Suppressor macrophage treated with lipopolysaccharide for 4 hours (primary cell): ENCODE data around the gene PSEN1.

ENCODE experiments used
- DNase-seq: peaks from one replicate; pipeline ENCODE4 v3.0.0-alpha.2; 2020

The PSEN1 gene

DNA sequence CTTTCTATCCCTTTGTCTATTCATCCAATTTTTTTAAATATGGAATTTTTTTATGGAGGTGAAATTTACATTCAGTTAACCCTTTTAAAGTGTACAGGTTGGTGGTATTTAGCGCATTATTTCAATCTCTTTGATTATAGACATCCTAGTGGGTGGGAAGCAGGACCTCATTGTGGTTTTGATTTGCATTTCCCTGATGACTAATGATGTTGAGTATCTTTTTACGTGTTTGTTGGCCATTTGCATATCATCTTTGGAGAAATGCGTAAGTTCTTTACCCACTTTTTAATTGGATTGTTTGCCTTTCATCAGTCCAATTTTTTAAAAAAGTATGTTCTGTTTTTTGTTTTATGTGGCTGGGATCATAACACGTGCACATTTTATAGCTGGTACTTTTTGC lies 121.8 kb downstream of the PSEN1 start:
- no peak for DNase-seq

DNA sequence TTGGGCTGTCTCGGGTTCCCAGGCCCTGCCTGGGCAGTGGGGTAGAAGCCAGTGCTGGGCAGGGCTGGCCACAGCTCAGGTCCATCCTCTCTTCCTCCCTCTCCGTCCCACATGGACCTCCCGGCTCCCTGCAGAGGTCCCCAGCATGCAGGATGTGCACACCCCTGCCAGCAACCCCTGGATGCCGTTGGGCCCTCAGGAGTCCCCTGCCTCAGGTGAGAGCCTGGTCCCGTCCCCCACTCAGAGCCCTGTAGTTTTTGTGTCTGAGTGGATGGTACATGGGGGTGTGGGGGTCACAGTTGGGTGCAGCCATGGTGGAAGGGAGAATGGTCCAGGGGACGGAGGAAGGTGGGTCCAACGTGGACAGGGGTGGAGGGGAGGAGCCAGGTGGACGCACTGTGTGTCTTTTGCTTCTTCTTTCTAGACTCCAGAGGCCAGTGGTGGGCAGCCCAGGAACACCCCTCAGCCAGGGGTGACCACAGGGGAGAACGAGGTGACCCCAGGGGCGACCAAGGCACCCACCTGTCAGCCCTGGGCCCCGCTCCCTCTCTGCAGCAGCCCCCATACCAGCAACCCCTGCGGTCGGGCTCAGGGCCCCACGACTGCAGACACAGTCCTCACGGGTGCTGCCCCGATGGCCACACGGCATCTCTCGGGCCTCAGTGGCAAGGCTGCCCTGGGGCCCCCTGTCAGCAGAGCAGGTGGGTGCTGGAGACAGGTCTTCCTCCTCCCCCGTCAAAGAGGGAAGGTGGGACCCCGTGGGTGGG lies 122.7 kb downstream of the PSEN1 start:
- DNase-seq: no peak

DNA sequence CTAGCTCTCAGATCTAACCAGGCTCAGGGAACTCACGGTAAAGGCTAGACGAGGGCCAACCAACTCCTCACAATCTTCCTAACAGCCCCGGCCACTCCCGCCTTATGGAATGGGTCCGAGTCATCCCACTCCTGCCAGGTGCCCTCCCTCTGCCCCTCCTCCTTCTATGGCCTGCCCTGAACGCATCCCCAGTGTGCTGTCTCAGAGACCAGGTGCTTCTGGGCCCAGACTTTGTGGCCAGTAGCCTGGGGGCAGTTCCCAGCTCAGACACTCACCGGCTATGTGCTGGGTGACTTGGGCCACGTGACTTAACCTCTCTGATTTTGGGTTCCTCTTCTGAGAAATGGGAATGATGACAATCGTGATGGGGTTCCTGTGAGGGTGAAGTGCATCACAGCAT lies 123.5 kb downstream of the PSEN1 start:
- DNase-seq: no peak

DNA sequence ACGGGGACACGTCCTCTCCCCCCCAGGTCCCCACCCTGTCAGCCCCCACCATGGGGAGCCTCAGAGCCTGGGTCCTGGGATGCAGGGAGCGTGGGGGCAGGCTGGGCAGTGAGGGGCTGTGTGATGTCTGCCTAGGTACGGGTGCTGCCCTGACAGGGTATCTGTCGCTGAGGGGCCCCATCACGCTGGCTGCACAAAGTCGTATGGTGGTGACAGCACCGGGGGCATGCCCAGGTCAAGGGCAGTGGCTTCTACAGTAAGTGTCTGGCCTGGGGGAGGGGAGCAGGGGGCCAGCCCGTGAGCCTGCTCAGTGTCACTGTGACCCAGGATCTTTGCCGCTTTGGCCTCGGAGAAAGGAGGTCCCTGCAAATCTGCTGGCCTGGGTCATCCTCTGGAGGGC lies 124.3 kb downstream of the PSEN1 start:
- DNase-seq: no peak

GRCh38 chr14:73261075-73261474 lies 124.8 kb downstream of the PSEN1 start:
- DNase-seq: no peak

- DNase-seq: no peak
Observed at GRCh38 chr14:73261520-73262426, 125.5 kb downstream of the PSEN1 start.

- DNase-seq: no peak
Observed at GRCh38 chr14:73262427-73263183, 126.3 kb downstream of the PSEN1 start.

DNA sequence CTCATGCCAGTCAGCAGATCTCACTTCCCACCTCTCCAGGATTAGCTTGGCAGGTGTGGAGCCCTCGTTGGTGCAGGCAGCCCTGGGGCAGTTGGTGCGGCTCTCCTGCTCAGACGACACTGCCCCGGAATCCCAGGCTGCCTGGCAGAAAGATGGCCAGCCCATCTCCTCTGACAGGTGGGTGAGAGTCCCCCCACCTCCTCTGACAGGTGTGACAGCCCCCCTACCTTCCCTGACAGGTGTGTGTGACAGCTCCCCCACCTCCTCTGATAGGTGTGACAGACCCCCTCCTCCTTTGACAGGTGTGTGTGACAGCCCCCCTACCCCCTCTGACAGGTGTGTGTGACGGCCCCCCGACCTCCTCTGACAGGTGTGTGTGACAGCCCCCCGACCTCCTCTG lies 127.3 kb downstream of the PSEN1 start:
- no peak for DNase-seq

DNA sequence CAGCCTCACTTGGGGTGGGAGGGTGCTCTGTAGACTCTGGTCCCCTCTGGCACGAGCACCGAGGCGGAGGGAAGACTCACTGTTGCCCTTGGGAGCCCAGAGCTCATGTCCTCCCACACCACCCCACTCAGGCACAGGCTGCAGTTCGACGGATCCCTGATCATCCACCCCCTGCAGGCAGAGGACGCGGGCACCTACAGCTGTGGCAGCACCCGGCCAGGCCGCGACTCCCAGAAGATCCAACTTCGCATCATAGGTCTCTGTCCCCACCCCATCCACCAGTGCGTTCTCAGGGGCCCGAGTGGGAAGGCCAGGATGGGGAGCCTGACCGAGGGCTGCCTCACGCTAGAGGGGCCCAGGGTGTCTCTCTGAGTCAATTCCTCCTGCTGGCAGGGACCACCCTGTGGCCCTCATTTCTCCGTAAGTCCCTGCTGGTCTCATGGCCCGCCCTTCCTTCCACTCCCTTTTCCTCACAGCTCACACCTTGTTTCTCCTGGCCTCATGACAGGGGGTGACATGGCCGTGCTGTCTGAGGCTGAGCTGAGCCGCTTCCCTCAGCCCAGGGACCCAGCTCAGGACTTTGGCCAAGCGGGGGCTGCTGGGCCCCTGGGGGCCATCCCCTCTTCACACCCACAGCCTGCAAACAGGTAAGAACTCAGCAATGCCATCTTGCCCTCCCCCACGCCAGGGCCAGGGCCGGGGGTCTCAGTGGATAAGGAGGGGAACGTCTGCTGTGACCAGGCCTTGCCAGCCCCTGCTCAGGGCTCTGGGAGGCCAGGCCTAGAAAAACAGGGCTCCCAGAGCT lies 128.0 kb downstream of the PSEN1 start:
- no peak for DNase-seq

DNA sequence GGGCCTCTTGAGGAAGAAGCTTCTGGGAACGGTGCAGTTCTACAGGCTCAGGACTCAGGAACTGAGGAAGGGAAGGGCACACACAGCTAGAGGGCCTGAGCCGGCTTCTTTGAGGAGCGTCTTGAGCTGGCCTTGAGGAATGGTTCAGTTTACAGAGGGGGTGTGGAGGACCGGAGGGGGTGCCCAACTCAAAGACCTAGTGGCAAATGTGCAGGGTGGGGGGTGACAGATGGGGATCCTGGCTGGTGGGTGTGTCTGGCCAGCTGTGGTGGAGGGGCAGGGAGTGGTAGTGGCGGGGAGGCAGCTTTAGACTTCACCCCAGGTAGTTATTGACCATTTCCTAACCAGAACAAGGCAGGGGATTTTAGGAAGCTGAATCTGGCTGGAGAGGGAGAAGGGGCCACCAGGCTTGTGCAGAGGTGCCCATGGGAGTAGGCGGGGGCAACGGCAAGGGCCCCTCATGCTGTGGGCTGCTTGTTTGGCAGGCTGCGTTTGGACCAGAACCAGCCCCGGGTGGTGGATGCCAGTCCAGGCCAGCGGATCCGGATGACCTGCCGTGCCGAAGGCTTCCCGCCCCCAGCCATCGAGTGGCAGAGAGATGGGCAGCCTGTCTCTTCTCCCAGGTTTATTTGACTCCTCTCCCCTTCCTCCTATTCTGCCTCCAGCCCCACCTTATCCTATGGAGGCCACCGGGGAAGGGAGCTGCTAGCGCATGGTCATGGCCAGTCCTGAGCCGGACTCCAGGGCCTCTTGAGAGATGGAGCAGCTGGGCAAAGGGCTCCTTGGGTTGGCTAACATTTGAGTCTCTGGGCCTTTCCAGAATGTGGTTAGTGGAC lies 128.8 kb downstream of the PSEN1 start:
- DNase-seq: no peak

GRCh38 chr14:73265721-73266046 lies 129.4 kb downstream of the PSEN1 start:
- DNase-seq: no peak

DNA sequence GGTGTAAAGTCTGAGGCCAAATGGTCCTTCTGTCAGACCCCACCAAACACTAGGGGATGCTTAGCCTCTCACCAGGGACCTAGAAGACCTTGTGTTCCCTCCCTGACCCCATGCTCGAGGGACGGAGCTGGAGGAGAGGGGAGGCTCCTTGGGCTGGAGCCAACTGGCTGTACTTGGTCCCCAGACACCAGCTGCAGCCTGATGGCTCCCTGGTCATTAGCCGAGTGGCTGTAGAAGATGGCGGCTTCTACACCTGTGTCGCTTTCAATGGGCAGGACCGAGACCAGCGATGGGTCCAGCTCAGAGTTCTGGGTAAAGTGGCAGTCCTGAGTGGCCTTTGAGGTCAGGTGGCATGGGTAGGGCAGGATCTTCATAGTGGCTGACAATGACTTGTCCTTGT lies 130.0 kb downstream of the PSEN1 start:
- DNase-seq: no peak

DNA sequence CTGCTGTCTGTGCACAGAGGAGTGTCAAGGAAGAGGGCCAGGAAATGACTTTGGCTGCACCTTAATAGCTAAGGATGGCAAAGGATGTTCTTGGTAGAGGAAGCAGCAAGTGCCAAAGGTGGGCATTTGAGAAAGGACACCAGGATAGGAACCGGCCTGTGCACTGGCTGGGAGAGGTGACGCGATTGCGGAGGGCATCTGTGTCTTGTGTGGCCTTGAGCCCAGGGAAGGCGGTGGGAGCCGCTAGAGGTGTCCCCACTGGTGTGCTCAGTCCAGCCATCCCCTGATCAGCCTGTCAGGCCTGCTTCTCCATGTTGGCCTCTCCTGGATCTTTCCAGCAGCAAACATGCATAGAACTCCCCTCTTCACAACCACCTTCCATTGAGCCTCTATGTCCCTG lies 131.2 kb downstream of the PSEN1 start:
- no peak for DNase-seq

DNA sequence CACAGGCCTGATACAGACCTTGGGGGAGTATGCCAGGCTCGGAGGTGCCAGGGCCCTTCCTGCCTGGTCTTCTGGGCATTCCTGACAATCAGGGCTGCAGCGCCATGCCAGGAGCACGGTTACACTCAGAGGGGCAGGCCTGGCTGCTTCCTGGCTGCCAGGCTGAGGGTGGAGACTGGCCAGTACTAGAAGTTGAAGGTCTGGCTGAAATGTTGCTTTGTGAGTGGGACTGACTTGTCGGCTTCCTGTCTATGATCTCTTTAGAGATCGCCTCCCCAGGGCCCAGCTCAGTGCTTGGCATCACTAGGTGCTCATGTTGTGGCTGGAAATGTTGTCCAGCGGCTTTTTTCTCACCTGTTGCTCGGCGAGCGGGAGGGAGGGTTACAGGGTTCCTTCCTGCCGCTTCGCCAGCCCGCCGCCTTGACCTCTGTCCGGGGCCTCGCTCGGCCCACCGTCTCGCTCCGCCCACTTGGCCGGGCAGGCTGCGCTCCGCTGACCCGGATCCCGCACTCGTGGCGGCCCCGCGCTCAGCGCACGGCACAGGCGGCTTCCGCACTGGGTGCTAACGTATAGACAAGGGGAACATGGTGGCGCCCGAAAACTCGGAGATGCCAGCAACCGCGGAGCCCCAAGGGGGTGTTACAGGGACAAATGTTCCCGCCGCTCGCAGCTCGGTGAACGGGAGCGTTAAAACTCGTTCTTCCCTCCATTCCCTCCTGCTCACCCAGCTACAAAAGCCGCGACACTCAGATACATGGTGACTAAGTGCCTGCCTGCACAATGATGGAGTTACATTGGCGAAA lies 133.6 kb downstream of the PSEN1 start:
- DNase-seq: peak; percentile 25

DNA sequence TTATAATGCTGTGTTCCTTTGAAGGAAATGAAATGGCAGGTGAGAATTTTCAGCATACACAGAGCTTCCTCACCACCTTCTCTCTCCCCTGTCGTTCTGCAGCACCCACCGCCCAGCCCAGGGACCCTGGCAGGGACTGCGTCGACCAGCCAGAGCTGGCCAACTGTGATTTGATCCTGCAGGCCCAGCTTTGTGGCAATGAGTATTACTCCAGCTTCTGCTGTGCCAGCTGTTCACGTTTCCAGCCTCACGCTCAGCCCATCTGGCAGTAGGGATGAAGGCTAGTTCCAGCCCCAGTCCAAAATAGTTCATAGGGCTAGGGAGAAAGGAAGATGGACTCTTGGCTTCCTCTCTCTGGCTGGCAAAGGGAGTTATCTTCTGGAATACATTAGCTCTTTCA lies 136.1 kb downstream of the PSEN1 start:
- DNase-seq: no peak
